Glutamatergic neuron (in vitro differentiated cells): ENCODE data around the gene APBB1IP. TPM values are rescaled to one million over a fixed set of nuclear protein-coding genes. Genes with fewer than 3 reads are reported as not detected.
A peak's percentile ranks its signal among the peaks of the same experiment; 100 is the strongest.
"Not testable (repeated sequence)": the region's sequence is repeated elsewhere in the genome, so short reads cannot be mapped to it uniquely, and the experiment has no call there.

Experiments used
- DNase-seq: peaks from one replicate; pipeline ENCODE4 v3.0.0; 2022
- H3K27ac Mint-ChIP-seq: one replicate; pipeline ENCODE4 v1.8.0; 2020; ENCODE audit warnings: mild to moderate bottlenecking, mixed read lengths, inconsistent platforms; ENCODE audit not compliant: unreplicated experiment
- H3K27me3 Mint-ChIP-seq: one replicate; pipeline ENCODE4 v1.8.0; 2020; ENCODE audit warnings: mild to moderate bottlenecking, moderate library complexity, mixed read lengths, inconsistent platforms; ENCODE audit not compliant: unreplicated experiment
- H3K36me3 Mint-ChIP-seq: one replicate; pipeline ENCODE4 v1.8.0; 2020; ENCODE audit warnings: mild to moderate bottlenecking, mixed read lengths, inconsistent platforms; ENCODE audit not compliant: unreplicated experiment
- H3K4me1 Mint-ChIP-seq: one replicate; pipeline ENCODE4 v1.8.0; 2020; ENCODE audit warnings: mild to moderate bottlenecking, low read depth, mixed read lengths, inconsistent platforms; ENCODE audit not compliant: unreplicated experiment
- H3K4me3 Mint-ChIP-seq: one replicate; pipeline ENCODE4 v1.8.0; 2020; ENCODE audit warnings: mild to moderate bottlenecking, mixed read lengths, inconsistent platforms; ENCODE audit not compliant: unreplicated experiment
- H3K9me3 Mint-ChIP-seq: one replicate; pipeline ENCODE4 v1.8.0; 2020; ENCODE audit warnings: mild to moderate bottlenecking, moderate library complexity, mixed read lengths, inconsistent platforms; ENCODE audit not compliant: unreplicated experiment
- CTCF ChIP-seq: fragments of 200-600 bp; sonication (generic); IDR thresholded peaks from one replicate; pipeline ENCODE4 v1.5.0; 2021; ENCODE audit not compliant: partially characterized antibody, unreplicated experiment
- total RNA-seq: library from RNA; stranded (reverse); fragmentation: NEBNext Ultra II Directional; extraction: Animal tissue kit (Norgen Biotek cat#: 25700); gene quantifications from one replicate; pipeline ENCODE4 v1.2.1, GENCODE V29; 2021; ENCODE audit not compliant: unreplicated experiment

Gene APBB1IP
- total RNA-seq, 1 donor from 2014 or later = not detected

- peak; percentile 52 for DNase-seq
- Mint-ChIP-seq H3K36me3 (no peaks in the 10 kb centered on the region), H3K4me3 (peak overlapping the region; percentile 89), H3K4me1 (no peaks in the 10 kb centered on the region), H3K27ac (no peak overlapping the region), H3K27me3 (no peaks in the 10 kb centered on the region), H3K9me3 (no peaks in the 10 kb centered on the region)
- TF ChIP-seq CTCF = no peak
Observed at GRCh38 chr10:26566525-26567350, 128.6 kb downstream of the APBB1IP start.

- no peaks in the 10 kb centered on the region for H3K36me3 Mint-ChIP-seq
- no peaks in the 10 kb centered on the region for H3K9me3 Mint-ChIP-seq
- no peak for TF ChIP-seq CTCF
- H3K27me3 Mint-ChIP-seq = no peaks in the 10 kb centered on the region
- peak; percentile 30 for DNase-seq
- no peaks in the 10 kb centered on the region for H3K4me1 Mint-ChIP-seq
- no peak overlapping the region for H3K27ac Mint-ChIP-seq
- H3K4me3 Mint-ChIP-seq = peak overlapping the region; percentile 65
Observed at GRCh38 chr10:26567351-26567721, 129.2 kb downstream of the APBB1IP start.

GRCh38 chr10:26571655-26572054 is 133.5 kb downstream of the APBB1IP start:
- Mint-ChIP-seq H3K27me3 (peaks cover 1% of the 10 kb centered on the region), H3K4me3 (no peak overlapping the region), H3K27ac (no peak overlapping the region), H3K9me3 (peaks cover 2% of the 10 kb centered on the region), H3K4me1 (no peaks in the 10 kb centered on the region), H3K36me3 (no peaks in the 10 kb centered on the region)
- DNase-seq = no peak
- TF ChIP-seq CTCF = no peak

- H3K27me3 Mint-ChIP-seq = peaks cover 2% of the 10 kb centered on the region
- peaks cover 2% of the 10 kb centered on the region for H3K9me3 Mint-ChIP-seq
- H3K4me3 Mint-ChIP-seq = no peak overlapping the region
- no peak overlapping the region for H3K27ac Mint-ChIP-seq
- DNase-seq = no peak
- H3K36me3 Mint-ChIP-seq = no peaks in the 10 kb centered on the region
- no peaks in the 10 kb centered on the region for H3K4me1 Mint-ChIP-seq
- TF ChIP-seq CTCF = no peak
Observed at GRCh38 chr10:26573674-26574073, 135.5 kb downstream of the APBB1IP start.

- TF ChIP-seq CTCF = no peak
- no peaks in the 10 kb centered on the region for H3K36me3 Mint-ChIP-seq
- H3K4me1 Mint-ChIP-seq = no peaks in the 10 kb centered on the region
- H3K4me3 Mint-ChIP-seq = no peak overlapping the region
- peaks cover 2% of the 10 kb centered on the region for H3K9me3 Mint-ChIP-seq
- H3K27me3 Mint-ChIP-seq = peaks cover 2% of the 10 kb centered on the region
- no peak for DNase-seq
- H3K27ac Mint-ChIP-seq = no peak overlapping the region
Observed at GRCh38 chr10:26574783-26575182, 136.6 kb downstream of the APBB1IP start.

- DNase-seq, H3K4me1 Mint-ChIP-seq, H3K4me3 Mint-ChIP-seq, H3K36me3 Mint-ChIP-seq, H3K27me3 Mint-ChIP-seq, H3K27ac Mint-ChIP-seq, H3K9me3 Mint-ChIP-seq: not testable (repeated sequence)
Observed at GRCh38 chr10:26578371-26578770, 140.2 kb downstream of the APBB1IP start.
